ENCODE measurements around the gene RASEF. TPM values are rescaled to one million over a fixed set of nuclear protein-coding genes. Genes with fewer than 3 reads are reported as not detected.

The RASEF gene
- total and polyA plus RNA-seq, 4 donors, result 0.74 to 3.3 (median 2.1) TPM

DNA sequence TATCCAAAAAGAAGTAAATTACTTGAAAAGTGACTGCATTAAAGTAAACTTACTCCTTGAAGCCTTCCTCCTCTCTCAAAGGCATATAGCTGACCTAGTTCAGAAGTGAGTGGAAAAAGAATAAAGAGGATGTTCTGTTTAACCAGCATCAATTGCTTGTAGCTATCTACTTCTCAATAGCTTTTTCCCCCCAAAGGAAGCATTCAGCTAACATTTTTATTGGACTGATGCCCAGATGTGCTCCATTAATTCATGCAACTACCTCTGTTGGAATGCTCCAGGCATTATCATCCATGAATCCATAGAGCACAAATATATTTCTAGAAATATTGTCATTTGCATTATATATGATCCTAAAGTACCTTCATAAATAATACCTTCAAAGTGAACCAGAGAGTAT is 132.8 kb downstream of the RASEF start:
- no peak overlapping the region for H3K27ac ChIP-seq (ENCODE audit: low read depth, low read length)
- no peak overlapping the region for H3K4me3 ChIP-seq (ENCODE audit: low read depth, low read length)
- no peaks in the 10 kb centered on the region for H3K9me3 ChIP-seq (ENCODE audit: control insufficient read depth, insufficient read depth, low read length)
- H3K4me1 ChIP-seq (ENCODE audit: control insufficient read depth, insufficient read depth, low read length), result no peaks in the 10 kb centered on the region
- no peaks in the 10 kb centered on the region for H3K27me3 ChIP-seq (ENCODE audit: control insufficient read depth, insufficient read depth, low read length)
- DNase-seq (ENCODE audit: low read depth in 4 of 6, low spot score in 6 of 6), result peak in 1 of 6 donors; percentile 82
- H3K36me3 ChIP-seq (ENCODE audit: control insufficient read depth, insufficient read depth, low read length), result no peaks in the 10 kb centered on the region

Data from spinal cord (tissue), 9 donors.